ENCODE measurements around the gene GRB10.

The GRB10 gene

GRCh38 chr7:50782375-50783208 lies at the start of gene GRB10:
TSS of gene GRB10 (minus strand) at chr7:50782896. CDS start at chr7:50732322, 50,574 bp downstream.
- DNase-seq = no peak

- no peak for DNase-seq
Observed at GRCh38 chr7:50828801-50829200, 46.1 kb upstream of the GRB10 start.

GRCh38 chr7:50828116-50828515 lies 45.4 kb upstream of the GRB10 start:
- no peak for DNase-seq

- no peak for DNase-seq
Observed at GRCh38 chr7:50827281-50827680, 44.6 kb upstream of the GRB10 start.

GRCh38 chr7:50826371-50827172 lies 43.9 kb upstream of the GRB10 start:
- DNase-seq = no peak

GRCh38 chr7:50825465-50825864 lies 42.8 kb upstream of the GRB10 start:
- no peak for DNase-seq

GRCh38 chr7:50824882-50825281 lies 42.2 kb upstream of the GRB10 start:
- DNase-seq = no peak

- no peak for DNase-seq
Observed at GRCh38 chr7:50822706-50823105, 40.0 kb upstream of the GRB10 start.

- DNase-seq = no peak
Observed at GRCh38 chr7:50822110-50822509, 39.4 kb upstream of the GRB10 start.

- DNase-seq = no peak
Observed at GRCh38 chr7:50821457-50822008, 38.8 kb upstream of the GRB10 start.

- DNase-seq = no peak
Observed at GRCh38 chr7:50818324-50818723, 35.6 kb upstream of the GRB10 start.

GRCh38 chr7:50817561-50817960 lies 34.9 kb upstream of the GRB10 start:
- DNase-seq = no peak

- DNase-seq = no peak
Observed at GRCh38 chr7:50815138-50815537, 32.4 kb upstream of the GRB10 start.

GRCh38 chr7:50814166-50814565 lies 31.5 kb upstream of the GRB10 start:
- DNase-seq = no peak

GRCh38 chr7:50812841-50813475 lies 30.3 kb upstream of the GRB10 start:
- no peak for DNase-seq

GRCh38 chr7:50812094-50812493 lies 29.4 kb upstream of the GRB10 start:
- no peak for DNase-seq

GRCh38 chr7:50808282-50808888 lies 25.7 kb upstream of the GRB10 start:
- DNase-seq = no peak

- DNase-seq = no peak
Observed at GRCh38 chr7:50807026-50807730, 24.5 kb upstream of the GRB10 start.

GRCh38 chr7:50806143-50806542 lies 23.4 kb upstream of the GRB10 start:
- DNase-seq = no peak

- no peak for DNase-seq
Observed at GRCh38 chr7:50805447-50806125, 22.9 kb upstream of the GRB10 start.
